ENCODE measurements around the gene ULK4.

Gene ULK4

DNA sequence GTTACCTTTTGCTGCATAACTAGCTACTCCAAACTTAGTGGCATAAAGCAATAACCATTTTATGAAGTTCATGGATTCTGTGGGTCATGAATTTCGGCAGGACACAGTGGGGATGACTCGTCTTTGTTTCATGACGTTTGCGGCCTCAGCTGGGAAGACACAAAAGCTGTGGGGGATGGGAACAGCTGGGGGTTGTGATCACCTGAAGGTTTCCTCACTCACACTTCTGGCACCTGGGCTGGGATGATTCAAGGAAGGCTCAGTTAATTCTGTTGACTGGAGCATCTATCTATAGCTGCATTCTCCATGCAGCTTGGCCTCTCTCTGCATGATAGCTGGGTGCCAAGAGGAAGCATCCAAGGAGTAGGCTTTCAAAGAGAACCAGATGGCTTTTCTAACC is 332.8 kb downstream of the ULK4 start:
- ATAC-seq, result no peak

- ATAC-seq, result no peak
Measured at GRCh38 chr3:41627477-41628087, 334.3 kb downstream of the ULK4 start.

DNA sequence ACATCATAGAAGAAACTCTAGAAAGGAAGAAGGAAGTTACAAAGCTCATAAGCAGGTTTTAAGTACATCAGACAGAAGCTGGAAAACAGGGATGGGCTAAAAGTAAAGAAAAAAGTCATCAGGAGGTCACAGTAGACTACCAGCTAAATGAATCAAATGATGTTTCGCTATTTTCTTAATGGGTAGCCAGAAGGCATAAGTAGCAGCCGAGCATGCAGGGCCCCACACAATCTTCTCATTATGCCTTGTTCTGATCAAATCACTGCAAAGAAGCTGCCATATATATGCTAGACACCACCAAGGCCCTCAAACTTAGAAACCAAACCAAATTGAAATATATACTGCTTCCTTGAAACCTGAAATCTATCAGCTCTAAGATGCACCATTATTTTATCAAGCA is 349.1 kb downstream of the ULK4 start:
- no peak for ATAC-seq

GRCh38 chr3:41611008-41611407 is 350.9 kb downstream of the ULK4 start:
- ATAC-seq, result no peak

DNA sequence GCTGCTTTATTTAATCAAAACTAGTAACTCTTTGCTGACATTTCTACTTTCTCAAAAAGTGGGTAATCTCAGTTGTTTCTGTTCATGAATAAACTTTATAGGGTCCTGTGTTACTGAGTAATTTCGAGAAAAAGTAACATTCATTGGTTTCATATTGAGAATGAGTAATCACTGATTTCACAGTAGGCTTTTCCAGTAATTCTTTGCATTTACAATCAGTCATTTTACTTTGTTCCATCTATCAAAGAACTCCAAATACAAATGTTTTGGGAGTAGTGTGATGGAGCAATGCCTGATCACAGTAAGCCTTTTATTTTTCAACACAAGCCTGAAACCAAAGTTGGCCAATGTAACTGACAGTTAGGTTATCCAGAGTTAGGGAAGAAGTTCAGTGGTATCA is 353.6 kb downstream of the ULK4 start:
- peak; percentile 53 to 58 for ATAC-seq

DNA sequence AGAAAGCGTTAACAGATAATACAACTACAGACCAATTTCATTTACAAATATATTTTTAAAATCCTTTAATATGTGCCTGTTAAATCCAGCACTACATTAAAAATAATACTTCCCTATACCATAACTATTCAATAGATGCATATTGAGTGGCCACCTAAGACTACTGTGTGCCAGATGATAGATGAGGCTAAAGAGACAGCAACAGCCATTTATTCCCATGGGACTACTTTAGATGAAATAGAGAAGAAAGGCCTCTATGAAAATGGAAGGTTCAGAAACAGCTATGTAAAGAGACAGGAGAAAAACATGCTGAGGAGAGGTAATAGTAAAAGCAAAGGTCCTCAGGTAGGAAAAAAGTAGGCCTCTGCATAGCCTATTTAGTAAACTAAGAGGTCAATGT is 358.1 kb downstream of the ULK4 start:
- ATAC-seq, result no peak

GRCh38 chr3:41602121-41602520 is 359.8 kb downstream of the ULK4 start:
- ATAC-seq, result no peak

- ATAC-seq, result no peak
Measured at GRCh38 chr3:41601404-41601987, 360.4 kb downstream of the ULK4 start.

GRCh38 chr3:41600616-41601015 is 361.3 kb downstream of the ULK4 start:
- ATAC-seq, result no peak

GRCh38 chr3:41599127-41599484 is 362.8 kb downstream of the ULK4 start:
- no peak for ATAC-seq

DNA sequence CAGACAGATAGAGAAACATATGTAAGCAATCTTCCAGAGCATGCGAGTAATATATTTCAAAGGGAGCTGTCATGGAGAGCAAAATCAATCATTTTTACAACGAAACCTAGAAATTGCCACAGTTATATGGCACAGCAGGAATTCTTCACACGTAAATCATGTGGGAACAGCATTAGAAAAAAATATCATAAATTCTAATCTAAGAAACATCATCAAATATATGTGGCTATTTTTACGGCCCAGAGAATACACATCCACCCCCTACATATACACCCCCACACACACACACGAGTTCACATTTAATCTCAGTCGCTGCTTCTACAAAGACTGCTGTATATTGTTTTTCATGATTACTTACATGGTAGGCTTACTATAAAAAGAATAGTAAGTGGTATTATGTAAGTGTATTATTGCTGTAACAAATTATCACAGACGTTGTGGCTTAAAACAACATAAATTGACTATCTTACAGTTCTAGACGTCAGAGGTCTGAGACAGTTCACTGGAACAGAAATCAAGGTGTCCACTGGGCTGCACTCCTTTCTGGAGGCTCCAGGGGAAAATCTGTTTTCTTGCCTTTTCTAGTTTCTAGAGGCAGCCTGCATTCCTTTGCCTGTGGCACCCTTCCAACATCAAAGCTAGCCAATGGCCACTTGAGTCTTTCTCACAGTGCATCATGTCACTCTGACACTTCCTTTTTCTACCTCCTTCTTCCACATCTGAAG is 363.3 kb downstream of the ULK4 start:
- ATAC-seq, result no peak

- ATAC-seq, result no peak
Measured at GRCh38 chr3:41593774-41594173, 368.1 kb downstream of the ULK4 start.

GRCh38 chr3:41592753-41593510 is 369.0 kb downstream of the ULK4 start:
- ATAC-seq, result no peak

GRCh38 chr3:41583014-41583413 is 378.9 kb downstream of the ULK4 start:
- ATAC-seq, result no peak

DNA sequence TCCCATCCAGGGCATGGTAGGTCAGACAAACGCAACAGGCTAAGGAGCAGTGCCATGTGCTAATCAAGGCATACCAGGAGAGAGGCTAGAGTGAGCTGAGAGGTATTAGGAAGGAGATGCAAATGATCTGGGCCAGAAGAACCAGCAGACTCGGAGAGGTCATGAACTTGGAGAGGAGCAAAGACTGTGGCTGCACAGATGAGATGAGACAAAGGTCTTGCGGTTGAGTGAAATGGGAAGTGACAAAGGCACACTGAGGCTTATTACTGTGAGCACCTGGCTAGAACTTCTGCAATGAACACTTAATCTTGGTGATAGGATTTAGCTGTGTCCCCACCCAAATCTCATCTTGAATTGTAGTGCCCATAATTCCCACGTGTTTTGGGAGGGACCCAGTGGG is 380.2 kb downstream of the ULK4 start:
- ATAC-seq, result peak in 1 of 2 donors; percentile 17

DNA sequence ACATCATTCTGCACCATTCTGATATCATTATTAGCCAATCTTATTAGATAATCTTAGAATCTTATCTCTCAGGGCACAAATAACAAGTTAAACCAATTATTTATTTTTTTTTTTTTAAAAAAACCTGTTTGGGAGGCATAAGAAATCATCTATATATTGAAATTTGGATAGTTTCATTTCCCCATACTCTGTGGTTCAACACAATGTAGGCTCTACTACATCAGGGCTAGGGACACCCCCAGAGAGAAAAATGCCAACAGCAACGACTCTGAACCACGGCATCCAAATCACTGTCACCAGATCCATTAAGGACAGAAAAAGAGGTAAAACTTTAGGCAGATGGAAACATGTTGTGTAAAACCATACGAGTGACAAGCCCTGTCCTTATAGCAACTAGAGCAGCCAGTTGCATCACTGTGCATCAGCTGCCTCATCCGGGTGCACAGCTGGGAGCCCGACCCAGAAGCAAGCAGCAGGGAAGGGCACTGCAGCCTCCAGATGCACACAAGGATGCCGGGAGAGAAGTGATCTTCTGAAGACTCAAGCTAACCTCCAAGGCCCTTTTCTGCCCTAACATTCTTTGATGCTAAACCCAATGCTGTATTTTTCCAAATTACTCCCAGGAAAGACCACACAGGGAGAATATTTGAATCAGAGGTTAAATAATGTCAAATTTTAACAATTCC is 381.5 kb downstream of the ULK4 start:
- no peak for ATAC-seq

DNA sequence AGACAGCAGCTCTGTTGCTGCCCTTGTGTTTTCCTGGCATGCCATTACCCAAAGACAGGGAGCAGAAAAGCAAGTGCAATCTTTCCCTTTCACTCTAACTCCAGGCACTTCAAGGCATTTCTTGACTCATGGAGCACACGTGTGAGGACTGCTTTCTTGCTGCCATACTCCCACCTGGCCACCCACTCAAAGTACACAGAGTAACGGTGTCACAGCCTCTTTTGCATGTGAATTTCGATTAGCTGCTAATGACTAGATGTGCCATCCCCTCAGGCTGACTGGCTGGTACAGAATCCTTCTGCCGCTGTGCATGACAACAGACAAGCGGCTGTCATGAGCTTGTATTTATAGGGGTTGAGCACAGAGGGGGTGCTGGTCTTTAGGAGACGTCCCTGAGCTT is 382.0 kb downstream of the ULK4 start:
- no peak for ATAC-seq

GRCh38 chr3:41578798-41579197 is 383.1 kb downstream of the ULK4 start:
- ATAC-seq, result no peak

GRCh38 chr3:41575724-41576123 is 386.2 kb downstream of the ULK4 start:
- no peak for ATAC-seq

GRCh38 chr3:41574900-41575299 is 387.0 kb downstream of the ULK4 start:
- ATAC-seq, result no peak

- no peak for ATAC-seq
Measured at GRCh38 chr3:41573591-41573990, 388.3 kb downstream of the ULK4 start.

DNA sequence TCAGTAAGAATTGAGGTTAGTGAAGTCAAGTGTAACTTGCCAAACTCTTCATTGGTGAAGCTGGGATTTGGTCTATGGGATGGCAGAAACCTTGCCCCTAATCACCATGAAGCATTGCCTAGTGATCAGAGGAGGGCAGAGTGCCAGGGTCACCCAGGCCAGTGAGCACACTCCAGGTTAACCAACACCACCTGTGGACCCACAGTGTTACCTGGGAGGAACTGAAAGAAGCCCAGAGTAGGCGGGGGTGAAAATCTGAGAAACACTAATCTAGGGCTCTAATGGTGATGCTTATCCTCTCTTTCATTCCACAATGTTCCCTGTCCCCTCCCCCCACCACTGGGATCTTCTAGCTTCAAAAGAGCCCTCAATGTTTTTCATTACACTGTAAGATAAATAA is 389.8 kb downstream of the ULK4 start:
- ATAC-seq, result no peak

All from activated CD4-positive, CD25-positive, alpha-beta regulatory T cell treated with anti-CD3 and anti-CD28 coated beads, Interleukin-2, amount 50 U/mL, for 24 hours (primary cell).